HG03159 (cell line): ENCODE results near the gene FGF12.
A peak's percentile ranks its signal among the peaks of the same experiment; 100 is the strongest.

Experiments
- ATAC-seq: cut with Tn5 transposase; IDR thresholded peaks from one replicate; pipeline ENCODE4 v1.9.1; 2021; ENCODE audit warnings: mild to moderate bottlenecking, moderate library complexity; ENCODE audit not compliant: unreplicated experiment

The FGF12 gene

DNA sequence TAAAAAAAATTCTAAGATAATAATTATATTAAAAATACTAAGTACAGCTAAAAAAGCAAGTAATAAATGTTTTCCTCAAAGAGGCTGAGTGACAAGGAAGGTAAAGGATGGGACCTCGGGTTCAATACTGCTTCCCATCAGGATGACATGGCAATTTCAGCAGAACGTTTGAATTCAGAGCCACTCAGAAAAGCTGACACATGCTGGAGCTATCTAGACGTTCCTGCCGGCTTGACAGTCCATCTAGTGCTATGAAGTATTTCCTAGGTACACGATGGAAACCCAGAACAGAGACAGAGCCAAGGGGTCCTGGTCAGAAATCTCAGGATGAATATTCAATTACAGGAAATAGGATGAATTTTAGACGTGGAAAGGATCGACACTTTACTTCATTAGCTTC is 361.8 kb downstream of the FGF12 start:
- ATAC-seq: no peak

DNA sequence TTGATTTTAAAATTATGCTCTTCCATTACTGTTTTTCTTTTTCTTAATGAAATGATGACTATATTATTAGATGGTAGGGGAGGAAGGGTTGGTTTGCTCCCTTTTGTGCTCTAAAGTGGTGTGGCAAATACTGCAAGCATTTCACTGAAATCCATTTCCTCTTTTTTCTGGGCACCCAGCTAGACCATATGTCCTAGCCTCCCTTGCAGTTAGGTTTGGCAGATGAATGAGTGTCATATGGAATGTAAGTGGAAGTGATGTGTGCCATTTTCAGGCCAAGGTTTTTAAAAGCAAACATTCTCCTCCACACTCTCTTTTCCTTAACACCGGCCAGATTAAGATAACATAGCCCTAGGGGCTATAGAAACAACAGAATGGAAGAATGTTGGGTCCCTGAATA is 363.0 kb downstream of the FGF12 start:
- no peak for ATAC-seq

- no peak for ATAC-seq
Measured at GRCh38 chr3:192354687-192355086, 372.7 kb downstream of the FGF12 start.

DNA sequence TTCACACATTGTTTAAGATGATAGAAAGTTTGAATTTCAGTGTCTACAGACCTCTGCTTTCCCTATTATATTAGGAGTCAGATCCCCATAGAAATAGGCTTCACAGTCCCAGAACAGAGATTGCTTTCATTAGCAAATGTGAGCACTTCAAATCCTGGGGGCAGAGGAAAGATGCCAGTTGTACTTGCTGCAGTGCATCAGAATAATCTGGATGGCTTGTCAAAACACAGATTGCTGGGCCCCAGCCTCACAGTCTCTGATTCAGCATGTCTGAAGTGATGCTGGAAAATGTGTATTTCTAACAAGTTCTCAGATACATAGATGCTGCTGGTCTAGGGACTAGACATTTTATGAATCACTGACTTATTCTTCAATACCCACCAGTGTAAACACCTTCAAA is 375.2 kb downstream of the FGF12 start:
- no peak for ATAC-seq

GRCh38 chr3:192351441-192351840 is 375.9 kb downstream of the FGF12 start:
- no peak for ATAC-seq

GRCh38 chr3:192340031-192340430 is 387.3 kb downstream of the FGF12 start:
- no peak for ATAC-seq

DNA sequence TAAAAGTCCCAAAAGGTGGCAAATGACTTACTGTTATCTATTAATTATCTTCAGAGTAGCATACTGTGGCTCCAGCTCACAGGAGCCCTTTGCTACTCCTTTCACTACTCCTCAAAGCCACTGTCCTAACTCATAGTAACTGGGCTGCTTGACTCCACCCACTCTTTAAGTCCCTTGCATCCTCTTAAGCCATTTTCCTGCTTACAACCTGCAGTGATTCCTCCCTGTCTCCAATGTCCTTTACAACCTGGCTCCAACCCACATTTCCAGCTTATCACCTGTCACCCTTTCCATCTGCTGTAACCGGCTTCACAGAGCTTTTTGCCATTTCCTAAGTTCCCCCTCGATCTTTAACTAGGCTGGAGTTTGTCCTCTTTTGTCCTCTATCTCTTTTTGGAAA is 388.1 kb downstream of the FGF12 start:
- ATAC-seq: no peak

DNA sequence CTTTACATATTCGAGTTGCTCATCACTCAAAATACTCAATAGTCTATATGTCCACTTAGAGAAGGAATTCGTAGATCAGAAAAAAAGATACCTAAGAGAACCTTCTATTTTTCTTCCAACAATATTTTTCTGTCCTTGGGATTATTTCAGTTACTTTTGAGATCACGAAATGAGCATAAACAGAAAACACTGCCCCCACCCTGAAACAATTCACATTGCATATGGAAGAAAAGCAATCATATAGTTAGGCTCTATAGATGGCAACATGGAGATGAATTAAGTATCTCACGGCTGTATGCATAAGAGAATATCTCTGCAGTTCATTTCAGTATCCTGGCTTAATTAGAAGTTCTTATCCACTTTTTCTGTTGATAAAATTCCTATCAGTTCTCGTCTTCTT is 391.1 kb downstream of the FGF12 start:
- ATAC-seq: no peak

GRCh38 chr3:192332386-192333291 is 394.7 kb downstream of the FGF12 start:
- ATAC-seq: no peak

DNA sequence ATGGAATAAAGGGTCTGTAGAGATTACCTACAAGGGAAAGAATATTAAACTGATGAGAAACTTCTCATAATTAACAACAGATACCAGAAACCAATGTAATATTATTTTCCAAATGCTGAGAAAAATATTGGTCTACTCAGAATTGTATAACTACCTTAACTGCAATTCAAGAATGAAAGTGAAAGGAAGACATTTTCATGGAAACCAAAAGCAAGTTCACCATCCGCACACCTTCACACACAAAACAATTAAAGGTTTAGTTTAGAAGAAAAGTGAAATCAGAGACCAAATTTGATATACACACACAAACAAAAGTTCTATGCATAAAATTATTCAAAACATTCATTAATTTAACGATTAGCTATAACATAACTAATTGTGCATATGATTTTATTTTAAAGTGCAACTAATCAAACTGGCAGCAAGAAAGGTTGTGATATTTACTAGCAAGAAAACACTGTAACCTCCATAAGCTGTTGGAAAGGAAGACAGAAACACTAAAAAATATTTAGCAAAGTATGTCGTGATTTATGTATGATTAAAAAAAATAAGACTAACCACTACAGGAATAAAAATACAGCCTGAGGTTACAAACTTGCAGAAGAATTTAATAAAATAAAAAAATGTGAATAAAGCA is 395.5 kb downstream of the FGF12 start:
- peak; percentile 75 for ATAC-seq

GRCh38 chr3:192326656-192327055 is 400.7 kb downstream of the FGF12 start:
- no peak for ATAC-seq

- no peak for ATAC-seq
Measured at GRCh38 chr3:192317564-192317963, 409.8 kb downstream of the FGF12 start.

GRCh38 chr3:192313605-192314004 is 413.7 kb downstream of the FGF12 start:
- ATAC-seq: no peak

DNA sequence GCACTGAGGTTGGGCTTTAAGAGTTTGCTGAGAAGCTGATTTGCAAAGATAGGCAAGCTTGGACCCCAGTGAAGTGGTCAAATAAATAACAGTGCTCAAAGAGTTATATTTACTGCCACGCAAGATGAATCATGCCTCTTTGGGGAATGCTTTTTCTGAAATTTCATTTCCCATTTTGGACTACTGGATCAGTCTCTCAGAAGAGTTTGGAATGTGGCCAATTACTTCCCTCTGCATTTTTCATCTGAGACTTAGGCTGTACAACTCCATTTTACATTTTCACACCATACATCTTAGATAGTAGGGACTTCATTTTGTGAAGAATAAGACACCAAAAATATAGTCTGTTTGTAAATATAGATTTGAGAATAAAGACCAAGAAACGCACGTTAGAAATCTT is 419.7 kb downstream of the FGF12 start:
- ATAC-seq: no peak

DNA sequence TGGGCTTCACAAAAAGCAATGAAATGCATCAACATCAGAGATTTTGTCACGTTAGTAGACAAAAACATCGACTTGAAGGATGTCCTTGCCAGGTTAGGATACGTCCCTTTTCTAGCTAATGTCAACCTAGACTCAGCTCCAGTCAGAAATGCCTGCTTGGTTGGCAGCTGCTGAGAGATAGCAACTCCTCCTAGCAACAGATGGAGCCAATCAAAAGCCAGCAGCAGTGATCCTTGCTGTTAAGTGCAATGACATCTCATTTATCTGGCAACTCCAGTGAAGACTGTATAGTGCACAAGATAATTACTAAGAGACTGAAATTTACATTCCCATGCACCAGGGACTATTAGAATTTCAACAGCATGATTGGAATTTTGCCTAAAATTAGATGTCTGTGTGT is 424.1 kb downstream of the FGF12 start:
- no peak for ATAC-seq

GRCh38 chr3:192302721-192303120 is 424.6 kb downstream of the FGF12 start:
- no peak for ATAC-seq

- ATAC-seq: no peak
Measured at GRCh38 chr3:192299921-192300320, 427.4 kb downstream of the FGF12 start.

- ATAC-seq: no peak
Measured at GRCh38 chr3:192296845-192297244, 430.5 kb downstream of the FGF12 start.

DNA sequence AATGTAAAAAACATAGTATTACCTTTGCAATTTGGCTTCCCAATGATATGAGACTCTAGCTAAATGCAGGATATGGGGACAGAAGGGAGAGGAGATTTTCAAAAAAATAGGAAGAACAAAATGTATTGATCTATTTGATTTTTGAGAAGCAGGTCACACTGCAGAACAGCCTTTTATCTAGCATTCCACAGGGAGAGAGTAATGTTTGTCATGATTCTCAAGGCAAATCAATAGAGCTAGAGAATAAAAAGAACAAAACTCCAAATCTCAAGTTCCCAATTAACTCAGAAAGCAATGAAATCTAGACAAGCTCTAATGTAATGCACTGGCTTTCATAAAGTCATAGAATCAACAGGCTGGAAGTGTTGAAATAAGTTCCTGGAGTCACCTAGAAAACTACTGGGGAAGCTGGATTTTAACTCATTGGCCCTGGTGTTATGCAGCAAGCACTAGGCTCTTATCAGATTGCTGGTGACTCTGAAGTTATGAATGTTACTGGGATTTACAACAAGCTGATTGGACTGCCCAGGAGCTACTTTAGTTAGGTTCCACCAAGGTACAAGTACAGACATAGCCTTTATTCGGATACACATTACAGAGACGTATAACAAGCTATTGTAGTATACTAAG is 442.8 kb downstream of the FGF12 start:
- no peak for ATAC-seq

GRCh38 chr3:192281207-192281880 is 446.0 kb downstream of the FGF12 start:
- no peak for ATAC-seq

- ATAC-seq: no peak
Measured at GRCh38 chr3:192279664-192280063, 447.7 kb downstream of the FGF12 start.
